ENCODE data around the gene SELENOV. TPM values are rescaled to one million over a fixed set of nuclear protein-coding genes. Genes with fewer than 3 reads are reported as not detected.
A peak's percentile ranks its signal among the peaks of the same experiment; 100 is the strongest.

SELENOV gene
- total RNA-seq, 1 donor from 2014 or later = not detected

DNA sequence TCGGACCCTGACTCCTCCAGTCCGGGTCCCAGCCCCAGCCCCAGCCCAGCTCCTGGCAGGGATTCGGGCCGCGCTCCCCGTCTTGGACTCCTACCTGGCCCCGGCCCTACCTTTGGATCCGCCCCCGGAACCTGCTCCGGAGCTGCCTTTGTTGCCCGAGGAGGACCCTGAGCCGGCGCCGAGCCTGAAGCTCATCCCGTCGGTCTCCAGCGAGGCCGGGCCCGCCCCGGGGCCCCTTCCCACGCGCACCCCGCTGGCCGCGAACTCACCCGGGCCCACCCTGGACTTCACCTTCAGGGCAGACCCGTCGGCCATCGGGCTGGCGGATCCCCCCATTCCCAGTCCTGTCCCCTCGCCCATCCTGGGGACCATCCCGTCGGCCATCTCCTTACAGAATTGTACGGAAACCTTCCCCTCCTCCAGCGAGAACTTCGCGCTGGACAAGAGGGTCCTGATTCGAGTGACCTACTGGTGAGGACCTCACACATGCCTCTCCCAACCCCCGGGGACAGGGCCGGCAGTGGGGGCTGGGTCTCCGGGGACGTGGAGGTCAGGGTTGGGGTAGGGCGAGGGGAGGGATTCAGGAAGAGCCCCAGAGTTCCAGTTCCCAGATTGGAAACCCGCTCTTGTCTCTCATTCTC is 732 bp downstream of the SELENOV start:
- ATAC-seq (ENCODE audit: poor library complexity) (no peak), DNase-seq (no peak)
- intact Hi-C loops (cut with DNase I) = no loop called here

- intact Hi-C loops (cut with DNase I) = no loop called here
- ATAC-seq (ENCODE audit: poor library complexity) (no peak), DNase-seq (no peak)
Measured at GRCh38 chr19:39516270-39516669, 1.3 kb downstream of the SELENOV start.

- intact Hi-C loops (cut with DNase I) = no loop called here
- DNase-seq = no peak
- ATAC-seq (ENCODE audit: poor library complexity) = no peak
Measured at GRCh38 chr19:39517432-39517831, 2.5 kb downstream of the SELENOV start.

DNA sequence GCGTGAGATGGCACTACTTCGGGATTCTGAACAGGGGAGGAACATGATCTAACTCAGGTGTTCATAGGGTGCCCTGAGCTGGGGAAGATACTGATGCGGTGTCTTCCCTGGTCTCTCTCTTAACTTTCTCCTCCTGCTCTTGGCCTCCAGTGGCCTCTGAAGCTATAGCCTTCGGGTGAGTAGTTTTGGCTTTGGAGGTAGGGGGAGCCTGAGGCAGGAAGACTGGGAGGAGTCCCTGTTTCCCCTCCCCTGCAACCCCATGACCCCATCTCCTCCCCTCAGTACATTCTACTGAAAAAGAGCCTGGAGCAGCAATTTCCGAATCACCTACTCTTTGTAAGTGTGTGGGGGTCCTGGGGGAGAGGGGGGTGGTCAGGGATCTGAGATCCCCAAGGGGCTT is 3.5 kb downstream of the SELENOV start:
- intact Hi-C loops (cut with DNase I) = no loop called here
- ATAC-seq (ENCODE audit: poor library complexity) (no peak), DNase-seq (no peak)

DNA sequence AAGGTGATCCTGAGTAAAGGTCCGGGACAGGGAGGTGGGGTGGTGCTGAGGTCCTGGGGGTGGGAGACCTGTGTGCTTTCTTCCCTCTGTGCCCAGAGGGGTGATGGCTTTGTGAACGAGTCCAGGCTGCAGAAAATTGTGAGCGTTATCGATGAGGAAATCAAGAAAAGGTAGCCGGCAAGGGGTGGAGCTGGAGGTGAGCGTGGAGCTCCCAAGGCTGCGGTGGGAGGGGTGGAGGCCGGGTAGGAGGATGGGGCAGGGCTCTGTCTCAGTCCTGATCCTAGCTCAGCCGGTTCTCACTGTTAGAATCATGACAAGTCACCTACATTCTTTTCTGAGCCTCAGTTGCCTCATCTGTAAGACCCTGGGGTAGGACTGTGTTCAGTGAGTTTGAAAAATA is 4.0 kb downstream of the SELENOV start:
- intact Hi-C loops (cut with DNase I) = no loop called here
- DNase-seq (no peak), ATAC-seq (ENCODE audit: poor library complexity) (no peak)

DNA sequence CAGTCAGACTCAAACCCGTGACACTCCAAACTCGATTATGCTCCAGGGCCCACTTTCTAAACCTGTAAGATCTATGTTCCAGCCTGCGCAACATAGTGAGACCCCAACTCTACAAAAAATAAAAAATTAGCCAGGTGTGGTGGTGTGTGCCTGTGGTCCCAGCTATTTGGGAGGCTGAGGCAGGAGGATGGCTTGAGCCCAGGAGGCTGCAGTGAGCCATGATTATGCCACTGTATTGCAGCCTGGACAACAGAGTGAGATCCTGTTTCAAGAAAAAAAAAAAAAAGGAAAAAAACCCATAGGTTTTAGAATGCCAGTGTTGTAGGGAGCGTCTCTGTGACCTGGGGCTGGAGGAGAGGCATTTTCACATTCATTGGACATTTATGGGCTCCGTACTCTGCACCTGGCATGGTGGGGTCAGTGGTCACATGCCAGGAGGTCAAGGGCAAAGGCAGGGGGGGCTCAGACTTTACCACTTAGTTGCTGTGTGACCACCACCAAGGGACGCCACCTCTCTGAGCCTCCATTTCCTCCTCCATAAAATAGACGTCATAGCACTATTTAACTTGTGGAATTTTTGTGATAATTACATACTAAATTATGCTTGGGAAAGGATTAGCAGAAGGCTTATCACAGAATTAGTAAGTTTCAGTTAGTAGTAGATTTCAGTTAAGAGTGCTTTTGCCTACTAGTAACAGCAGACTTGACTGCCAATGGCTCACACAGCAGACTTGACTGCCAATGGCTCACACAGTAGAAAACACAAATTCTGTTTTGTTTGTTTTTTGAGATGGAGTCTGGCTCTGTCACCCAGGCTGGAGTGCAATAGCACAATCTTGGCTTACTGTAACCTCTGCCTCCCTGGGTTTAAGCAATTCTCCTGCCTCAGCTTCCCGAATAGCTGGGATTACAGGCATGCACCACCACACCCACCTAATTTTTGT is 5.9 kb downstream of the SELENOV start:
- DNase-seq (no peak), ATAC-seq (ENCODE audit: poor library complexity) (no peak)
- intact Hi-C loops (cut with DNase I) = no loop called here

DNA sequence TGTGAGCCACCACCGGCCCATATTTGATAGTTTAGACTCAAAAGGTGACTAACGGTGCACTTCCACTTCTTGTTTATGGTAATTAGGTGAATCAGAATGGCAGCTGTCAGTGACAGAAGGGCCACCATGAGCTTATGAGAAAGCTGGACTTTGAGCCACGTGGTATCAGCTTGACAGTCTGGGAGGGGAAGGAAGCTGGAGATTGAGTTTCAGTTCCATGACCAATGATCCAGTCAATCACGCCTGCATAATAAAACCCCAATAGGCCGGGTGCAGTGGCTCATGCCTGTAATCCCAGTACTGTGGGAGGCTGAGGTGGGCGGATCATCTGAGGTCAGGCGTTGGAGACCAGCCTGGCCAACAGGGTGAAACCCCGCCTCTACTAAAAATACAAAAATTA is 9.6 kb downstream of the SELENOV start:
- ATAC-seq (ENCODE audit: poor library complexity) (no peak), DNase-seq (no peak)
- intact Hi-C loops (cut with DNase I) = no loop called here

DNA sequence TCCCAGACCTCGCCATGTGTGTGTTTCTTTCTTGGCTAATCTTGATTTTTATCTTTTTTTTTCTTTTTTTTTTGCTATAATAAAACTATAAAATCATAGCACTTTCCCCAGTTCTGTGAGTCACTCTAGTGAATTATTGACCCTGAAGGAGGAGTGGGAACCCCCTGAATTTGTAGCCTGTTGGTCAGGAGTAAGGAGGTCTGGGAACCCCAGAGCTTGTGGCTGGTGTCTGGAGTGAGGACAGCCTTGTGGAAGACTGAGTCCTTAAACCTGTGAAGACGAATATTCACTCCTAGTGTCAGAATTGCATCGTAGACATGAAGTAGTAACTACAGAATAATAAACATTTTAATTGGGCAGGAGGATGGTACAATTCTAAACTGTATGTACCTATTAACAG is 10.3 kb downstream of the SELENOV start:
- intact Hi-C loops (cut with DNase I) = no loop called here
- no peak for ATAC-seq (ENCODE audit: poor library complexity)
- DNase-seq = no peak

DNA sequence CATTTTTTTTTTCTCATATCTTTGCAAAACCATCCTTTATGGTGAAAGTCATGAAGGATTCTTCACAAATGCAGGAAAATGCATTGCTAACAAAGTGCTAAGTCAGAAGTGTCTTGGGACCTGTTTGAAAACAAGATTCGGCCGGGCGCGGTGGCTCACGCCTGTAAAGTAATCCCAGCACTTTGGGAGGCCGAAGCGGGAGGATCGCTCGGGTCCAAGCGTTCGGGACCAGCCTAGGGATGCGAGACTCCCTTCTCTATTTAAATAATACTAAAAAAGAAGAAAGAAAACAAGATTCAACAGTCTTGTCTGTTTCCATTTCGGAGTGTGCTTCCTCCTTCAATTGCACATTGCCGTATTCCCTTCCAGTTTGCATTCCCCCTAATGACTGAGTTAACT is 16.9 kb downstream of the SELENOV start:
- intact Hi-C loops (cut with DNase I) = loop anchor here (2.0 kb wide), 1 partner anchor 57 kb away; no protein-coding TSS in a partner anchor

DNA sequence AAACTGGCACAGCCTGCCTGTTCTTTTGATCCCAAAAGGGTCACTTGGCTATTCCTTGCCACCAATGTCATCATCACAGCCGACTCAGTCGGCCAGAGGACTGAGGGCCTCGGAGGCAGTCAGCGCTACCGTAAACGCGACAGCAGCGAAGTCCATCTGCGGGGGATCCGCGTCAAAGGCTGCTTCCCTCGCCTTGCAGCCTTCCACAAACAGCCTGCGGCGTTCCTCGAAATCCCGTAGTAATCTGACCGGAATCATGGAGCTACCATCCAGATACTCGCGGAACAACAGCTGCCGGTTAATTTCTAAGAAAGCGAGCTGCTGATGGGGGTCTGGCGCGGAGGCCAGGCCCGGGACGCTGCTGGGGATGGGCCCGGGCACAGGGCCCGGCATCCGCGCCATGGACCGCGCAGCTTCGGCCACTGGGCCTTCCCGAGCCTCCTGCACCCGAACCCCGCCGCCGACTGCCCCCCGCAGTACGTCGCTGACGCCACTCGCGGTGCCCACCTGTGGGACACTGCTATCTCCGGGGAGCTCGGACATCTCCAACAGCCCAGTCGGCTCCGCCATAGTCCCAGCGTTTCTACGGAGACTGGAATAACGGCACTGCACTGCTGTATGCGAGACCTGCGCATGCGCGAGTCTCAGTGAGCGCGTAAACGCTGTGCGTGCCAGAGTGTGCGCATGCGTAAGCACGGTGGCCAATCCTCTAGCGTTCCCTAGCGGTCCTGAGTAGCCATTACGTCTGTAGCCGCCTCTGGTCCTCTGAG is 17.5 kb downstream of the SELENOV start, which contains the start of gene EID2B:
Gene EID2B (minus strand): TSS at position 620 of the 770 bp plus-strand sequence. CDS start 50 bp downstream, at position 570.
- ATAC-seq (ENCODE audit: poor library complexity) (peak; percentile 99), DNase-seq (peak; percentile 98)
- intact Hi-C loops (cut with DNase I) = loop anchor here (2.0 kb wide), 1 partner anchor 58 kb away; no protein-coding TSS in a partner anchor

More for the DNA sequence above, 16.9 kb downstream of the SELENOV start:
- ATAC-seq (ENCODE audit: poor library complexity) (no peak), DNase-seq (no peak)

DNA sequence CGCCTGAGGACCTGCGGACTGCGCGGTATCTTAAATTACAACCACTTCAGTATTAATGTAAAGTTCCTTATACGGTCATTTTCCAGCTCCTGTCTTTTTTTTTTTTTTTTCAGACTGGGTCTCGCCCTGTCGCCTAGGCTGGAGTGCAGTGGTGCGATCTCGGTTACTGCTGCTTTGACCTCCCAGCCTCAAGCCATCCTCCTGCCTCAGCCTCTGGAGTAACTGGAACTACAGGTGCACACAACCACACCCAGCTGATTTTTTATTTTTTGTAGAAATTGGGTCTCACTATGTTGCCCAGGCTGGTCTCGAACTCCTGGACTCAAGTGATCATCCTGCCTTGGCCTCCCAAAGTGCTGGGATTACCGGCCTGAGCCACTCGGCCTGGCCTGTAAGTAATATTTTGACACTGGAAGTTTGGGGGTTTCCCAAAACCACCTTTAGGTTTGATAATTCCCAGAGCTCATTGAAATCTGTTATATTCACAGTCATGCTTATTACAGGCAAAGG is 18.1 kb downstream of the SELENOV start:
- no peak for DNase-seq

GRCh38 chr19:39533791-39534190 is 18.9 kb downstream of the SELENOV start:
- DNase-seq (no peak), ATAC-seq (ENCODE audit: poor library complexity) (no peak)
- intact Hi-C loops (cut with DNase I) = loop anchor here (2.0 kb wide), 1 partner anchor 59 kb away; no protein-coding TSS in a partner anchor

More for the DNA sequence above, 18.1 kb downstream of the SELENOV start:
- intact Hi-C loops (cut with DNase I) = loop anchor here (2.0 kb wide), 1 partner anchor 58 kb away; no protein-coding TSS in a partner anchor
- ATAC-seq (ENCODE audit: poor library complexity) = peak; percentile 18

GRCh38 chr19:39539165-39539517 is 24.2 kb downstream of the SELENOV start:
- ATAC-seq (ENCODE audit: poor library complexity) (no peak), DNase-seq (no peak)
- intact Hi-C loops (cut with DNase I) = no loop called here

DNA sequence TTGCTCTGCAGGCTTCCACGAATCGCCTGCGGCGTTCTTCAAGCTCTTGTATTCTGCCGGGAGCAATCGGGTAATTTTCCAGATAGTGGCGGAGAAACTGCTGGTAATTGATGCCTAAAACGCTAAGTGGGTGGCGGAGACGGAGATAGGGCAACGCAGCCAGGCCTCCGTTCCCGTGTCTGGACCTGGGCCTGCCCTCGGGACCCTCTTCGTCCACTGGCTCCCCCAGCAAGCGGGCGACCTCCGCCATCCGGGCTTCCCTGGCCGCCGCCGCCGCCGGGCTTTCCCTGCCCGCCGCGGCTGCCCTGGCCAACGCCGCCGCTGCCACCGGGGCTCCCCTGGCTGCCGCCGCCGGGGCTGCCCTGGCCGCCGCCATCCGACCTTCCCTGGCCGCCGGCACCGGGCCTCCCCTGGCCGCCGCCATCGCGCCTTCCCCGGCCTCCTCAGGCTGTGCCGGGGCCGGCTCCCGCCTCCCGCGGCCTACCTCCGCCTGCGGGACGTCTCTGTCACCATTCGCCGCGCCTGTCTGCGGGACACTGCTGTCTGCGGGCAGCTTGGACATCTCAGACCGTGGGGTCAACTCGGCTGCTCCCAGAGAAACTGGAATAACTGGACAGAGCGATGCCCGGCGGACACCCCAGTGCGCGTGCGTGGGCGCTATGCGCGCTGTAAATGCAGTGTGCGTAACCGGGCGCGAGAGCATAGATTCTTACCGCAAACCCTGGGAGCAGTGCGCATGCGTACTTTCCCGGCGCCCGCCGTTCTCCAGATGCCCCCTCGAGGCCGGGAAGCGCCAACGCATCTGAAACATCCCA is 24.8 kb downstream of the SELENOV start, which contains the start of gene EID2:
Gene EID2 (minus strand): TSS at position 644 of the 815 bp plus-strand sequence. CDS start 82 bp downstream, at position 562.
- intact Hi-C loops (cut with DNase I) = loop anchor here (5.0 kb wide), 1 partner anchor 102 kb away; the partner anchor contains the start of gene RPS16
- ATAC-seq (ENCODE audit: poor library complexity) (peak; percentile 99), DNase-seq (peak; percentile 98)

DNA sequence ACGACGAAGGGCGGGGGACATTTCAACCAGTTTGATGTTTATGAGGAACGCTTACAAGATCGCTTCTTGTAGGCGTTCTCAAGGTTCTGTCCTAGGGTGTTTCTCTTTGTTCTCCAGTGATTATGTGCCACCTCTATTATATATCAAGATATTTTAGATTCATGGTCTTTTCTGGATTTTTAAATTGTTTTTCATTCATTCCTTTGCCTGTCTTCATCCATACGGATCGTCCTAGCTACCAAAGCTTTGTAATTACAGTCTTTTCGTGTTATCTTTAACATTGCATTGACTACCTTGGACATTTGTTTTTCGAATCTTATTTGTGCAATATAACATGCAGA is 25.4 kb downstream of the SELENOV start:
- DNase-seq (no peak), ATAC-seq (ENCODE audit: poor library complexity) (no peak)
- intact Hi-C loops (cut with DNase I) = loop anchor here (5.0 kb wide), 1 partner anchor 103 kb away; the partner anchor contains the start of gene RPS16

- ATAC-seq (ENCODE audit: poor library complexity) (no peak), DNase-seq (no peak)
- intact Hi-C loops (cut with DNase I) = loop anchor here (5.0 kb wide), 1 partner anchor 105 kb away; the partner anchor contains the start of gene RPS16
Measured at GRCh38 chr19:39542206-39542605, 27.3 kb downstream of the SELENOV start.

GRCh38 chr19:39543477-39543857 is 28.5 kb downstream of the SELENOV start:
- DNase-seq = no peak
- intact Hi-C loops (cut with DNase I) = loop anchor here (5.0 kb wide), 1 partner anchor 106 kb away; the partner anchor contains the start of gene RPS16
- no peak for ATAC-seq (ENCODE audit: poor library complexity)
